SJSA1 (cell line): ENCODE data around the gene EHF. TPM values are rescaled to one million over a fixed set of nuclear protein-coding genes. Genes with fewer than 3 reads are reported as not detected.

Experiments
- DNase-seq, 2 experiments: peaks; one replicate each; pipeline ENCODE4 v3.0.0-alpha.2; 2015 to 2020; ENCODE audit warnings: low spot score in 2 of 2, low read depth in 1 of 2
- H3K27ac ChIP-seq: fragments of 250-450 bp; sonication (Bioruptor Pico); 2 replicates; pipeline ENCODE4 v1.5.1; 2020; ENCODE audit warnings: mild to moderate bottlenecking, moderate library complexity
- H3K27me3 ChIP-seq: fragments of 250-450 bp; sonication (Bioruptor Pico); replicated peaks from 2 replicates; pipeline ENCODE4 v1.5.1; 2020; ENCODE audit warnings: mild to moderate bottlenecking, moderate library complexity
- H3K36me3 ChIP-seq: fragments of 250-450 bp; sonication (Bioruptor Pico); 2 replicates; pipeline ENCODE4 v1.5.1; 2020; ENCODE audit warnings: mild to moderate bottlenecking
- H3K4me1 ChIP-seq: fragments of 250-450 bp; sonication (Bioruptor Pico); replicated peaks from 2 replicates; pipeline ENCODE4 v1.6.1; 2021; ENCODE audit warnings: mild to moderate bottlenecking
- H3K4me3 ChIP-seq: fragments of 250-450 bp; sonication (Bioruptor Pico); 2 replicates; pipeline ENCODE4 v1.5.1; 2020; ENCODE audit warnings: mild to moderate bottlenecking
- H3K9me3 ChIP-seq: fragments of 250-450 bp; sonication (Bioruptor Pico); replicated peaks from 2 replicates; pipeline ENCODE4 v1.5.1; 2020; ENCODE audit warnings: mild to moderate bottlenecking
- total RNA-seq: library from RNA; depleted of rRNA; stranded (reverse); fragments of >200 nt; shearing (Covaris generic); gene quantifications from 2 replicates; pipeline ENCODE4 v1.2.3, GENCODE V29; 2014

The EHF gene
- total RNA-seq, 1 experiment from 2014 or later: not detected

GRCh38 chr11:34623463-34623862, 2.6 kb downstream of the EHF start:
- Histone ChIP-seq H3K27ac (no peak overlapping the region), H3K9me3 (no peaks in the 10 kb centered on the region; the same call in 1 of the 2 replicates), H3K4me3 (no peak overlapping the region), H3K36me3 (no peaks in the 10 kb centered on the region), H3K4me1 (peaks cover 12% of the 10 kb centered on the region), H3K27me3 (no peaks in the 10 kb centered on the region)
- DNase-seq: no peak

GRCh38 chr11:34624069-34624468, 3.2 kb downstream of the EHF start:
- Histone ChIP-seq H3K27ac (no peak overlapping the region), H3K4me1 (peaks cover 12% of the 10 kb centered on the region), H3K36me3 (no peaks in the 10 kb centered on the region), H3K9me3 (no peaks in the 10 kb centered on the region; the same call in 1 of the 2 replicates), H3K4me3 (no peak overlapping the region), H3K27me3 (no peaks in the 10 kb centered on the region)
- DNase-seq: no peak

- H3K36me3 ChIP-seq: no peaks in the 10 kb centered on the region
- DNase-seq: no peak
- H3K4me1 ChIP-seq: peaks cover 12% of the 10 kb centered on the region
- H3K27me3 ChIP-seq: no peaks in the 10 kb centered on the region
- no peak overlapping the region for H3K27ac ChIP-seq
- no peak overlapping the region for H3K4me3 ChIP-seq
- no peaks in the 10 kb centered on the region; the same call in 1 of the 2 replicates for H3K9me3 ChIP-seq
These were observed 4.7 kb downstream of the EHF start for GRCh38 chr11:34625576-34625975.

GRCh38 chr11:34626393-34626792, 5.5 kb downstream of the EHF start:
- H3K4me1 ChIP-seq: peaks cover 12% of the 10 kb centered on the region
- H3K9me3 ChIP-seq: no peaks in the 10 kb centered on the region; the same call in 1 of the 2 replicates
- no peak overlapping the region for H3K4me3 ChIP-seq
- no peak overlapping the region for H3K27ac ChIP-seq
- no peaks in the 10 kb centered on the region for H3K27me3 ChIP-seq
- no peak for DNase-seq
- no peaks in the 10 kb centered on the region for H3K36me3 ChIP-seq

GRCh38 chr11:34627197-34627596, 6.3 kb downstream of the EHF start:
- H3K4me3 ChIP-seq: no peak overlapping the region
- H3K36me3 ChIP-seq: no peaks in the 10 kb centered on the region
- H3K27me3 ChIP-seq: no peaks in the 10 kb centered on the region
- DNase-seq: no peak
- no peak overlapping the region for H3K27ac ChIP-seq
- no peaks in the 10 kb centered on the region for H3K9me3 ChIP-seq
- peaks cover 7% of the 10 kb centered on the region for H3K4me1 ChIP-seq

GRCh38 chr11:34629711-34630110, 8.8 kb downstream of the EHF start:
- Histone ChIP-seq H3K36me3 (no peaks in the 10 kb centered on the region), H3K27me3 (no peaks in the 10 kb centered on the region), H3K4me1 (no peaks in the 10 kb centered on the region), H3K27ac (no peak overlapping the region), H3K9me3 (no peaks in the 10 kb centered on the region), H3K4me3 (no peak overlapping the region)
- no peak for DNase-seq

- H3K36me3 ChIP-seq: no peaks in the 10 kb centered on the region
- no peaks in the 10 kb centered on the region for H3K4me1 ChIP-seq
- H3K27me3 ChIP-seq: no peaks in the 10 kb centered on the region
- DNase-seq: no peak
- no peak overlapping the region for H3K27ac ChIP-seq
- no peaks in the 10 kb centered on the region for H3K9me3 ChIP-seq
- H3K4me3 ChIP-seq: no peak overlapping the region
These were observed 9.7 kb downstream of the EHF start for GRCh38 chr11:34630544-34630943.

GRCh38 chr11:34631297-34631696, 10.4 kb downstream of the EHF start:
- no peak overlapping the region for H3K4me3 ChIP-seq
- H3K27ac ChIP-seq: no peak overlapping the region
- H3K27me3 ChIP-seq: no peaks in the 10 kb centered on the region
- H3K9me3 ChIP-seq: no peaks in the 10 kb centered on the region
- no peaks in the 10 kb centered on the region for H3K4me1 ChIP-seq
- DNase-seq: no peak
- no peaks in the 10 kb centered on the region for H3K36me3 ChIP-seq

GRCh38 chr11:34631737-34632104, 10.8 kb downstream of the EHF start:
- Histone ChIP-seq H3K9me3 (no peaks in the 10 kb centered on the region), H3K27ac (no peak overlapping the region), H3K4me1 (no peaks in the 10 kb centered on the region), H3K36me3 (no peaks in the 10 kb centered on the region), H3K27me3 (no peaks in the 10 kb centered on the region), H3K4me3 (no peak overlapping the region)
- no peak for DNase-seq

GRCh38 chr11:34632105-34632791, 11.4 kb downstream of the EHF start:
- no peak for DNase-seq
- H3K4me1 ChIP-seq: no peaks in the 10 kb centered on the region

GRCh38 chr11:34633640-34633989, 12.7 kb downstream of the EHF start:
- H3K27ac ChIP-seq: no peak overlapping the region

More at GRCh38 chr11:34632105-34632791, 11.4 kb downstream of the EHF start:
- H3K27ac ChIP-seq: no peak overlapping the region
- H3K36me3 ChIP-seq: no peaks in the 10 kb centered on the region
- no peaks in the 10 kb centered on the region for H3K27me3 ChIP-seq
- H3K4me3 ChIP-seq: no peak overlapping the region
- no peaks in the 10 kb centered on the region for H3K9me3 ChIP-seq

GRCh38 chr11:34633990-34634693, 13.2 kb downstream of the EHF start:
- Histone ChIP-seq H3K4me1 (no peaks in the 10 kb centered on the region), H3K36me3 (no peaks in the 10 kb centered on the region), H3K27ac (no peak overlapping the region), H3K9me3 (no peaks in the 10 kb centered on the region), H3K27me3 (no peaks in the 10 kb centered on the region), H3K4me3 (no peak overlapping the region)
- no peak for DNase-seq

More at GRCh38 chr11:34633640-34633989, 12.7 kb downstream of the EHF start:
- no peaks in the 10 kb centered on the region for H3K9me3 ChIP-seq
- no peaks in the 10 kb centered on the region for H3K36me3 ChIP-seq
- H3K27me3 ChIP-seq: no peaks in the 10 kb centered on the region
- no peak for DNase-seq
- no peaks in the 10 kb centered on the region for H3K4me1 ChIP-seq
- H3K4me3 ChIP-seq: no peak overlapping the region

- Histone ChIP-seq H3K27me3 (no peaks in the 10 kb centered on the region), H3K4me1 (no peaks in the 10 kb centered on the region), H3K9me3 (no peaks in the 10 kb centered on the region), H3K36me3 (no peaks in the 10 kb centered on the region), H3K4me3 (no peak overlapping the region), H3K27ac (no peak overlapping the region)
- no peak for DNase-seq
These were observed 13.8 kb downstream of the EHF start for GRCh38 chr11:34634694-34635062.

GRCh38 chr11:34636127-34636526, 15.2 kb downstream of the EHF start:
- no peak overlapping the region for H3K4me3 ChIP-seq
- no peak overlapping the region for H3K27ac ChIP-seq
- H3K9me3 ChIP-seq: no peaks in the 10 kb centered on the region
- no peaks in the 10 kb centered on the region for H3K4me1 ChIP-seq
- no peak for DNase-seq
- no peaks in the 10 kb centered on the region for H3K36me3 ChIP-seq
- H3K27me3 ChIP-seq: no peaks in the 10 kb centered on the region
